IPS DF 6.9 (cell line): Measurements from ENCODE around the gene HOXB8.

Source experiments
- DNase-seq: peaks from one replicate; pipeline ENCODE4 v3.0.0-alpha.2; 2013; ENCODE audit warnings: low read depth, low spot score
- H3K27ac ChIP-seq: one replicate; pipeline ENCODE4 v1.5.1; 2013; ENCODE audit warnings: low read length, control low read depth
- H3K27me3 ChIP-seq: 2 replicates; pipeline ENCODE4 v1.6.1; 2013; ENCODE audit warnings: mild to moderate bottlenecking, low read length; ENCODE audit not compliant: control insufficient read depth, insufficient read depth
- H3K36me3 ChIP-seq: 2 replicates; pipeline ENCODE4 v1.6.1; 2013; ENCODE audit warnings: low read length; ENCODE audit not compliant: control insufficient read depth, insufficient read depth
- H3K4me1 ChIP-seq: 2 replicates; pipeline ENCODE4 v1.6.1; 2013; ENCODE audit warnings: low read length; ENCODE audit not compliant: control insufficient read depth, insufficient read depth
- H3K4me3 ChIP-seq: 2 replicates; pipeline ENCODE4 v1.5.1; 2013; ENCODE audit warnings: mild to moderate bottlenecking, low read length
- H3K9me3 ChIP-seq: 2 replicates; pipeline ENCODE4 v1.6.1; 2013; ENCODE audit warnings: low read length, inconsistent platforms; ENCODE audit not compliant: control insufficient read depth, insufficient read depth
- WGBS: extraction: QIAGEN DNeasy Blood & Tissue Kit; methylation state at CpG from one replicate; pipeline ENCODE4 v1.1.7; 2013; ENCODE audit warnings: mixed read lengths, missing lambda C conversion rate; ENCODE audit not compliant: insufficient read length, insufficient coverage; 5-methylcytosine and 5-hydroxymethylcytosine counted together

The HOXB8 gene

GRCh38 chr17:48576479-48577309, 38.4 kb downstream of the HOXB8 start:
- no CpG with 5 or more reads among the region's 43 CpGs for WGBS
- no peaks in the 10 kb centered on the region for H3K9me3 ChIP-seq
- peaks cover 3% of the 10 kb centered on the region; the same call in 1 of the 2 replicates for H3K4me1 ChIP-seq
- no peaks in the 10 kb centered on the region for H3K36me3 ChIP-seq
- no peak overlapping the region for H3K27ac ChIP-seq
- H3K27me3 ChIP-seq, result peaks cover 96% of the 10 kb centered on the region
- H3K4me3 ChIP-seq, result no peak overlapping the region
- no peak for DNase-seq

- no peak overlapping the region for H3K4me3 ChIP-seq
- peaks cover 3% of the 10 kb centered on the region; the same call in 1 of the 2 replicates for H3K4me1 ChIP-seq
- no peak overlapping the region for H3K27ac ChIP-seq
- peaks cover 96% of the 10 kb centered on the region for H3K27me3 ChIP-seq
- H3K9me3 ChIP-seq, result no peaks in the 10 kb centered on the region
- no CpG with 5 or more reads among the region's 22 CpGs for WGBS
- no peaks in the 10 kb centered on the region for H3K36me3 ChIP-seq
- no peak for DNase-seq
Observed at GRCh38 chr17:48575673-48576478, 39.2 kb downstream of the HOXB8 start.

GRCh38 chr17:48575066-48575582, 40.0 kb downstream of the HOXB8 start:
- peaks cover 96% of the 10 kb centered on the region for H3K27me3 ChIP-seq
- H3K27ac ChIP-seq, result no peak overlapping the region
- no CpG with 5 or more reads among the region's 7 CpGs for WGBS
- DNase-seq, result no peak
- H3K4me1 ChIP-seq, result peaks cover 3% of the 10 kb centered on the region; the same call in 1 of the 2 replicates
- H3K4me3 ChIP-seq, result no peak overlapping the region
- no peaks in the 10 kb centered on the region for H3K9me3 ChIP-seq
- no peaks in the 10 kb centered on the region for H3K36me3 ChIP-seq

- Histone ChIP-seq H3K4me1 (peaks cover 3% of the 10 kb centered on the region; the same call in 1 of the 2 replicates), H3K27me3 (peaks cover 96% of the 10 kb centered on the region)
Observed at GRCh38 chr17:48574505-48575065, 40.5 kb downstream of the HOXB8 start.

GRCh38 chr17:48571826-48572417, 43.2 kb downstream of the HOXB8 start:
- H3K9me3 ChIP-seq, result no peaks in the 10 kb centered on the region; the same call in 1 of the 2 replicates
- H3K27ac ChIP-seq, result no peak overlapping the region
- H3K27me3 ChIP-seq, result peaks cover 98% of the 10 kb centered on the region
- H3K36me3 ChIP-seq, result no peaks in the 10 kb centered on the region
- H3K4me1 ChIP-seq, result peaks cover 4% of the 10 kb centered on the region; the same call in 1 of the 2 replicates
- no peak for DNase-seq
- no peak overlapping the region for H3K4me3 ChIP-seq
- no CpG with 5 or more reads among the region's 1 CpG for WGBS

More at GRCh38 chr17:48574505-48575065, 40.5 kb downstream of the HOXB8 start:
- Histone ChIP-seq H3K36me3 (no peaks in the 10 kb centered on the region), H3K27ac (no peak overlapping the region), H3K9me3 (no peaks in the 10 kb centered on the region), H3K4me3 (no peak overlapping the region)
- DNase-seq, result no peak
- WGBS, result no CpG with 5 or more reads among the region's 8 CpGs

- no peaks in the 10 kb centered on the region for H3K36me3 ChIP-seq
Observed at GRCh38 chr17:48571024-48571818, 43.9 kb downstream of the HOXB8 start.

GRCh38 chr17:48570325-48571023, 44.6 kb downstream of the HOXB8 start:
- Histone ChIP-seq H3K36me3 (no peaks in the 10 kb centered on the region), H3K4me3 (no peak overlapping the region), H3K27ac (no peak overlapping the region), H3K27me3 (peaks cover 99% of the 10 kb centered on the region), H3K9me3 (no peaks in the 10 kb centered on the region; the same call in 1 of the 2 replicates), H3K4me1 (peaks cover 4% of the 10 kb centered on the region; the same call in 1 of the 2 replicates)
- DNase-seq, result no peak
- WGBS, result no CpG with 5 or more reads among the region's 19 CpGs

More at GRCh38 chr17:48571024-48571818, 43.9 kb downstream of the HOXB8 start:
- Histone ChIP-seq H3K27ac (no peak overlapping the region), H3K9me3 (no peaks in the 10 kb centered on the region; the same call in 1 of the 2 replicates), H3K4me3 (no peak overlapping the region), H3K4me1 (peaks cover 4% of the 10 kb centered on the region; the same call in 1 of the 2 replicates), H3K27me3 (peaks cover 99% of the 10 kb centered on the region)
- DNase-seq, result no peak
- no CpG with 5 or more reads among the region's 26 CpGs for WGBS

- Histone ChIP-seq H3K4me3 (no peak overlapping the region), H3K4me1 (peaks cover 4% of the 10 kb centered on the region; the same call in 1 of the 2 replicates)
- WGBS, result no CpG with 5 or more reads among the region's 6 CpGs
Observed at GRCh38 chr17:48569674-48570324, 45.3 kb downstream of the HOXB8 start.

More at GRCh38 chr17:48569674-48570324, 45.3 kb downstream of the HOXB8 start:
- DNase-seq, result no peak
- Histone ChIP-seq H3K27ac (no peak overlapping the region), H3K9me3 (no peaks in the 10 kb centered on the region; the same call in 1 of the 2 replicates), H3K27me3 (peaks cover 99% of the 10 kb centered on the region), H3K36me3 (no peaks in the 10 kb centered on the region)
